HEK293 (cell line): ENCODE data around the gene MEIOC.

ENCODE experiments used
- CTCF ChIA-PET: fragments of 350-600 bp; formaldehyde crosslinking; extraction: SDS; loops from one replicate; lab custom pipeline; 2021; ENCODE audit warnings: antibody characterized with exemption; lab: Yijun Ruan, JAX
- POLR2A ChIA-PET: fragments of 300-600 bp; formaldehyde crosslinking; extraction: SDS; loops from one replicate; lab custom pipeline; 2020; ENCODE audit warnings: antibody characterized with exemption, inconsistent platforms; lab: Yijun Ruan, JAX
- H3K27ac ChIP-seq: fragments of 200-500 bp; sonication (Bioruptor generic); 2 replicates; pipeline ENCODE4 v1.5.1; 2014; ENCODE audit warnings: low read depth, low read length, control low read depth, inconsistent platforms; ENCODE audit errors: extremely low read depth
- H3K36me3 ChIP-seq, 2 experiments: fragments of 200-500 bp in 1 of 2; sonication (Bioruptor generic) in 1 of 2; 1 replicate in 1 of 2; 2 replicates in 1 of 2; pipeline ENCODE4 v1.5.1; 2014 to 2017; ENCODE audit warnings: inconsistent platforms in 2 of 2, low read length in 2 of 2; ENCODE audit not compliant: control insufficient read depth in 2 of 2, insufficient read depth in 1 of 2
- H3K4me1 ChIP-seq: fragments of 200-500 bp; sonication (Bioruptor generic); 2 replicates; pipeline ENCODE4 v1.5.1; 2014; ENCODE audit warnings: mild to moderate bottlenecking, low read length, inconsistent platforms; ENCODE audit not compliant: control insufficient read depth, insufficient read depth
- H3K4me3 ChIP-seq: 2 replicates; pipeline ENCODE4 v1.5.1; 2011; ENCODE audit warnings: low read depth, mild to moderate bottlenecking, control low read depth, low read length, moderate library complexity
- H3K9me3 ChIP-seq: fragments of 200-500 bp; sonication (Bioruptor generic); 2 replicates; pipeline ENCODE4 v1.5.1; 2014; ENCODE audit warnings: low read depth, low read length, inconsistent platforms; ENCODE audit not compliant: control insufficient read depth, insufficient read depth
- HIC1 ChIP-seq: fragments of 450-650 bp; formaldehyde crosslinking; IDR thresholded peaks from 2 replicates; pipeline ENCODE4 v1.5.1; 2016; ENCODE audit warnings: missing biosample characterization, missing genetic modification characterization
- MYNN ChIP-seq: fragments of 450-650 bp; formaldehyde crosslinking; IDR thresholded peaks from 2 replicates; pipeline ENCODE4 v1.5.1; 2016; ENCODE audit warnings: missing biosample characterization, missing genetic modification characterization, borderline replicate concordance
- PRDM10 ChIP-seq: fragments of 450-650 bp; formaldehyde crosslinking; IDR thresholded peaks from 2 replicates; pipeline ENCODE4 v1.5.1; 2016; ENCODE audit warnings: missing biosample characterization, missing genetic modification characterization
- SCRT2 ChIP-seq: fragments of 450-650 bp; formaldehyde crosslinking; IDR thresholded peaks from 2 replicates; pipeline ENCODE4 v1.5.1; 2016; ENCODE audit warnings: missing biosample characterization, missing genetic modification characterization
- SP7 ChIP-seq: fragments of 450-650 bp; formaldehyde crosslinking; IDR thresholded peaks from 2 replicates; pipeline ENCODE4 v1.5.1; 2016; ENCODE audit warnings: missing biosample characterization, missing genetic modification characterization
- ZBTB20 ChIP-seq: fragments of 450-650 bp; formaldehyde crosslinking; IDR thresholded peaks from 2 replicates; pipeline ENCODE4 v1.5.1; 2016; ENCODE audit warnings: missing biosample characterization, missing genetic modification characterization
- ZBTB7A ChIP-seq: fragments of 450-650 bp; formaldehyde crosslinking; IDR thresholded peaks from 2 replicates; pipeline ENCODE4 v1.5.1; 2016; ENCODE audit warnings: low read depth, missing biosample characterization, missing genetic modification characterization
- ZNF112 ChIP-seq: fragments of 450-650 bp; formaldehyde crosslinking; IDR thresholded peaks from 2 replicates; pipeline ENCODE4 v1.5.0; 2017; ENCODE audit warnings: missing biosample characterization, missing genetic modification characterization
- ZNF16 ChIP-seq: fragments of 450-650 bp; formaldehyde crosslinking; IDR thresholded peaks from 2 replicates; pipeline ENCODE4 v1.5.1; 2016; ENCODE audit warnings: low read depth, missing biosample characterization, missing genetic modification characterization
- ZNF221 ChIP-seq: fragments of 450-650 bp; formaldehyde crosslinking; IDR thresholded peaks from 2 replicates; pipeline ENCODE4 v1.5.1; 2017; ENCODE audit warnings: missing biosample characterization, missing genetic modification characterization, borderline replicate concordance
- ZNF274 ChIP-seq, 2 experiments: fragments of 200-500 bp in 1 of 2; fragments of 450-650 bp in 1 of 2; sonication (Bioruptor generic) in 1 of 2; formaldehyde crosslinking in 1 of 2; IDR thresholded peaks; 2 replicates each; pipeline versions ENCODE4 v1.5.1 to v1.6.1; 2014 to 2016; ENCODE audit warnings: borderline replicate concordance in 1 of 2, inconsistent platforms in 1 of 2, low read length in 1 of 2, missing biosample characterization in 1 of 2, missing genetic modification characterization in 1 of 2
- ZNF335 ChIP-seq: fragments of 450-650 bp; formaldehyde crosslinking; conservative IDR thresholded peaks from 2 replicates; pipeline ENCODE4 v1.5.1; 2016; ENCODE audit warnings: missing biosample characterization, missing genetic modification characterization
- ZNF366 ChIP-seq: fragments of 450-650 bp; formaldehyde crosslinking; conservative IDR thresholded peaks from 2 replicates; pipeline ENCODE4 v1.5.1; 2016; ENCODE audit warnings: missing biosample characterization, missing genetic modification characterization
- ZNF48 ChIP-seq: fragments of 450-650 bp; formaldehyde crosslinking; IDR thresholded peaks from 2 replicates; pipeline ENCODE4 v1.5.1; 2016; ENCODE audit warnings: missing biosample characterization, missing genetic modification characterization
- ZNF513 ChIP-seq: fragments of 450-650 bp; IDR thresholded peaks from 2 replicates; pipeline ENCODE4 v1.5.1; 2018; ENCODE audit warnings: missing biosample characterization, missing genetic modification characterization
- ZNF521 ChIP-seq: fragments of 450-650 bp; formaldehyde crosslinking; IDR thresholded peaks from 2 replicates; pipeline ENCODE4 v1.5.1; 2017; ENCODE audit warnings: missing biosample characterization, mild to moderate bottlenecking, missing genetic modification characterization
- ZNF600 ChIP-seq: fragments of 450-650 bp; formaldehyde crosslinking; IDR thresholded peaks from 2 replicates; pipeline ENCODE4 v1.5.1; 2016; ENCODE audit warnings: missing biosample characterization, missing genetic modification characterization
- ZNF626 ChIP-seq: fragments of 450-650 bp; sonication (Bioruptor Pico); formaldehyde crosslinking; IDR thresholded peaks from 2 replicates; pipeline ENCODE4 v1.5.1; 2018; ENCODE audit warnings: missing biosample characterization, missing genetic modification characterization, inconsistent platforms
- ZNF629 ChIP-seq: fragments of 450-650 bp; formaldehyde crosslinking; IDR thresholded peaks from 2 replicates; pipeline ENCODE4 v1.5.1; 2017; ENCODE audit warnings: missing biosample characterization, missing genetic modification characterization
- ZNF747 ChIP-seq: fragments of 450-650 bp; formaldehyde crosslinking; IDR thresholded peaks from 2 replicates; pipeline ENCODE4 v1.5.1; 2016; ENCODE audit warnings: missing biosample characterization, missing genetic modification characterization
- ZNF777 ChIP-seq: fragments of 450-650 bp; formaldehyde crosslinking; IDR thresholded peaks from 2 replicates; pipeline ENCODE4 v1.5.1; 2017; ENCODE audit warnings: missing biosample characterization, missing genetic modification characterization, borderline replicate concordance

The MEIOC gene

GRCh38 chr17:44663095-44663494 is 6.8 kb downstream of the MEIOC start:
- CTCF ChIA-PET: interaction anchor here (0.6 to 1.7 kb wide), 5 partner anchors 9 to 257 kb away, joined by 4 to 11 read pairs (median 7); no protein-coding TSS in a partner anchor
- Histone ChIP-seq H3K4me1 (no peaks in the 10 kb centered on the region), H3K4me3 (no peak overlapping the region), H3K9me3 (no peaks in the 10 kb centered on the region), H3K27ac (no peak overlapping the region)
- TF ChIP-seq ZNF513 (tag by site-specific recombination): peak; percentile 95
- no peak for TF ChIP-seq ZNF600
- no peak for TF ChIP-seq ZNF626 (tag by site-specific recombination)
- no peak for TF ChIP-seq HIC1 (tag by site-specific recombination)
- no peak for TF ChIP-seq ZBTB20
- no peak for TF ChIP-seq ZNF221 (tag by site-specific recombination)
- TF ChIP-seq, all 188 proteins: peak for 1
- peaks cover 3 to 37% of the 10 kb centered on the region in 2 experiments for H3K36me3 ChIP-seq
- POLR2A ChIA-PET: interaction anchor here (0.9 kb wide), 1 partner anchor 26 kb away, joined by 3 read pairs; no protein-coding TSS in a partner anchor

GRCh38 chr17:44664867-44665266 is 8.6 kb downstream of the MEIOC start:
- ChIA-PET POLR2A (no interaction called here), CTCF (interaction anchor here (0.7 to 1.3 kb wide), 3 partner anchors 8 to 131 kb away, joined by 3 to 6 read pairs (median 4); partner anchors contain the start of gene MEIOC)
- no peak overlapping the region for H3K27ac ChIP-seq
- TF ChIP-seq ZNF629 (tag by site-specific recombination) (peak; percentile 62), MYNN (no peak), ZNF366 (no peak)
- H3K4me1 ChIP-seq: no peaks in the 10 kb centered on the region
- H3K9me3 ChIP-seq: no peaks in the 10 kb centered on the region
- H3K36me3 ChIP-seq: peaks cover 3 to 38% of the 10 kb centered on the region in 2 experiments
- H3K4me3 ChIP-seq: no peak overlapping the region

- ChIA-PET CTCF (interaction anchor here (0.6 to 1.3 kb wide), 4 partner anchors 10 to 133 kb away, joined by 3 to 6 read pairs (median 4); partner anchors contain the start of gene MEIOC), POLR2A (interaction anchor here (1.0 kb wide), 1 partner anchor 42 kb away, joined by 3 read pairs; the partner anchor contains the start of gene DBF4B)
- no peak overlapping the region for H3K27ac ChIP-seq
- no peak for TF ChIP-seq ZNF747 (tag by site-specific recombination)
- TF ChIP-seq ZNF48 (tag by site-specific recombination): no peak
- TF ChIP-seq PRDM10 (tag by site-specific recombination): no peak
- no peak for TF ChIP-seq ZNF274 (IDR thresholded peaks at IDR 0.05; ENCODE audit: low read length)
- no peak for TF ChIP-seq ZNF274 (tag by site-specific recombination; IDR thresholded peaks at IDR 0.05; ENCODE audit: borderline replicate concordance)
- no peak for TF ChIP-seq ZNF521 (tag by site-specific recombination)
- TF ChIP-seq SP7: no peak
- no peak for TF ChIP-seq ZNF513 (tag by site-specific recombination)
- no peak for TF ChIP-seq ZBTB7A (tag by site-specific recombination)
- TF ChIP-seq ZNF16 (tag by site-specific recombination): no peak
- TF ChIP-seq ZNF777 (tag by site-specific recombination): no peak
- TF ChIP-seq ZNF112 (tag by site-specific recombination): no peak
- TF ChIP-seq SCRT2: no peak
- no peak for TF ChIP-seq ZNF335 (tag by site-specific recombination)
These were observed 9.7 kb downstream of the MEIOC start for GRCh38 chr17:44666006-44666405.

More at GRCh38 chr17:44666006-44666405, 9.7 kb downstream of the MEIOC start:
- H3K4me3 ChIP-seq: no peak overlapping the region
- no peaks in the 10 kb centered on the region for H3K4me1 ChIP-seq
- H3K9me3 ChIP-seq: no peaks in the 10 kb centered on the region
- H3K36me3 ChIP-seq: peaks cover 3 to 45% of the 10 kb centered on the region in 2 experiments
